Astrocyte of the spinal cord (primary cell): ENCODE results near the gene MEF2B.

Source experiments
- DNase-seq: peaks from one replicate; pipeline ENCODE4 v3.0.0; 2011; ENCODE audit warnings: low read depth, low spot score
- H3K4me3 ChIP-seq: 2 replicates; pipeline ENCODE4 v1.5.1; 2011; ENCODE audit warnings: low read depth, mild to moderate bottlenecking, low read length, moderate library complexity
- CTCF ChIP-seq: IDR thresholded peaks from 2 replicates; pipeline ENCODE4 v1.5.1; 2012; ENCODE audit warnings: low read depth, mild to moderate bottlenecking, low read length, inconsistent platforms
- in situ Hi-C: cut with HindIII; loops from 2 replicates; pipeline ENCODE4 v1.10.0; 2017; ENCODE audit warnings: low sequenced_read_pairs

MEF2B gene

GRCh38 chr19:19167612-19168011 lies 2.5 kb downstream of the MEF2B start:
- TF ChIP-seq CTCF = no peak
- in situ Hi-C loops = no loop called here

GRCh38 chr19:19165396-19165795 lies 4.7 kb downstream of the MEF2B start:
- in situ Hi-C loops = no loop called here
- H3K4me3 ChIP-seq = no peak overlapping the region
- no peak for TF ChIP-seq CTCF
- no peak for DNase-seq

More at GRCh38 chr19:19167612-19168011, 2.5 kb downstream of the MEF2B start:
- DNase-seq = no peak
- H3K4me3 ChIP-seq = no peak overlapping the region

DNA sequence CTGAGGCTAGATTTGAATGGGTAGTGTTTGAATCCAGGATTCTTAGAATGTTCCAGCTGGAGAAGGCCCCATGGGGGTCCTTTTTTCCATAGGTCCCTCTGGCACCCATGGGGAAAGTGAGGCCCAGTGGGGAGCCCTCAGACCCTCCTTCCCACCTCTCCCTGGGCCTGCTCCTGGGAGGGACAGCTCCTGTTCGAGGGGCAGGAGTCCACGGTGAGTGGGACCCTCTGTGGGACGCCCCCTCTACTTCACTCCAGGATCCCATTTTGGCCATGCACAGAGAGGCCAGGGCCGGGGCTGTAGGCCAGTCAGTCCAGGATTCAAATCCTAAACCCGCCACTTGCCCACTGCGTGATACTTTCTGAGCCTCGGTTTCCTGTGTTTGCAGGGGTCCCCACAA lies 7.6 kb downstream of the MEF2B start:
- H3K4me3 ChIP-seq = no peak overlapping the region
- in situ Hi-C loops = no loop called here
- no peak for TF ChIP-seq CTCF
- DNase-seq = no peak

- TF ChIP-seq CTCF = no peak
- in situ Hi-C loops = no loop called here
- no peak overlapping the region for H3K4me3 ChIP-seq
- no peak for DNase-seq
Observed at GRCh38 chr19:19160461-19161035, 9.5 kb downstream of the MEF2B start.

GRCh38 chr19:19159534-19159933 lies 10.5 kb downstream of the MEF2B start:
- no peak overlapping the region for H3K4me3 ChIP-seq
- DNase-seq = no peak
- in situ Hi-C loops = no loop called here
- no peak for TF ChIP-seq CTCF

DNA sequence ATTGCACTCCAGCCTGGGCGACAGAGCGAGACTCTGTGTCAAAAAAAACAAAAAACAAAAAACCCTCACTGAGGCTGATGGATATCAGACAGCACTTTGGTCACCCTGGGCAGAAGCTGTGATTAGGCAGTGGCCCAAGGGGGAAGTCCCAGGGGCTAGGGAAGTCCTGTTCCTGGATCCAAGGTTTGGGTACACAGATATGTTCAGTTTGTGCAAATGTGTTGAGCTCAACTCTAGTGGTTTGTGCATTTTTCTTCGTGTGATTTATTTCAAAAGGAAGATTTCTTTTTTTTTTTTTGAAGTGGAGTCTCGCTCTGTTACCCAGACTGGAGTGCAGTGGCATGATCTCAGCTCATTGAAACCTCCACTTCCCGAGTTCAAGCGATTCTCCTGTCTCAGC lies 12.3 kb downstream of the MEF2B start:
- DNase-seq = no peak
- no peak overlapping the region for H3K4me3 ChIP-seq
- no peak for TF ChIP-seq CTCF
- in situ Hi-C loops = no loop called here
